ENCODE results near the gene TMEM191C.
"Not testable (repeated sequence)": the region's sequence is repeated elsewhere in the genome, so short reads cannot be mapped to it uniquely, and the experiment has no call there.

Gene TMEM191C

DNA sequence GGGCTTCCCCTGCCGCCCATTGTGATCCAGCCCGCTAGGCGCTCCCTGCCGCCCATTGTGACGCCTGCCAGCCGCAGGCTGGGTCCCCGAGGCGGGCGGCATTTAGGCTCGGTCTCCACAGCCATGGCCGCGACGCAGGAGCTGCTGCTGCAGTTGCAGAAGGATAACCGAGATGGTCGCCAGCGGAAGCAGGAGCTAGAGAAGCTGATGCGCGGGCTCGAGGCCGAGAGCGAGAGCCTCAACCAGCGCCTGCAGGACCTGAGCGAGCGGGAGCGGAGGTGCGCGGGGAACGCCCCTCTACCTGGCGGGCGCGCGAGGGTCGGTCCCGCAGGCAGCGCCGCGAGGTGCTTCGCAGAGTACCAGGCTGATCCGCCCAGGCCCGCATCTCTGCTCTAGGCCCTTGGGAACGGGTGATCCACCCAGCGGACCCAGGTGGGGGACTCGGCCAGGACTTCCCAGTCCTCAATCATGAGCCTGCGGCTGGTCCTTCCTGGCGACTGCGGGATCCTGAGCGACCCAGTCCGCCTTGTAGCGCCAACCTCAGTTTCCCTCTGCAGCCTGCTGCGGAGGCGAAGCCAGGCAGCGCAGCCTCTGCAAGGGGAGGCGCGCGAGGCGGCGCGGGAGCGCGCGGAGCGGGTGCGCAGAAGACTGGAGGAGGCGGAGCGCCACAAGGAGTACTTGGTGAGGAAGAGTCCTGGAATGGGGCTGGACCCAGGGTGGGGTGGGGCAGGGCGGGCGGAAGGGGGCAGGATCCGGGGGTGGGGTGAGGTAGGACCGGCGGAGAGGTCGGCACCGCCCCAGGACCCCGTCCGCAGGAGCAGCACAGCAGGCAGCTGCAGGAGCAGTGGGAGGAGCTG is at the start of gene TMEM191C:
Gene TMEM191C, plus strand, starts transcription at position 51 of the 857 bp plus-strand sequence. Its CDS starts 73 bp downstream, at position 124.
- DNase-seq (ENCODE audit: extremely low spot score); POLR2A ChIA-PET; CTCF ChIA-PET: not testable (repeated sequence)

DNA sequence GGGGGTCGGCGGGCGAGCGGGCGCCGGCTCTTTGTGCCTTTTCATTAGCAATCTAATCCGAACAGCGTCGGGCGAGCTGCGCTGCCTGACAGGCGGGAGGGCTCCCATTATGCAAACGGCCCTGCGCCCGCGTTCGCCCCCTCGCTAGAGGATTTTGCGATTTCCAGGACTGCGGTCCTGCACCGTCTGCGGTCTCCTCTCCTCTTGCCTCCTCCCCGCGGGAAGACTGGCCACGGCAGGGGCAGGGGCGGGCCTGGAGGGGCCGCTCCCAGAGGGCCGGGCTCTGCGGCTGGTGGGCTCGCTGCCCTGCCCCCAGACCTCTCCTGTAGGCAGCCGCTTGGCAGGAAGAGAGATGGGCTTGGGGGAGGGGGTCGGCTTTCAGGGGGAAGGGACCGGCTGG is 49.3 kb upstream of the TMEM191C start:
- POLR2A ChIA-PET, CTCF ChIA-PET: not testable (repeated sequence)

DNA sequence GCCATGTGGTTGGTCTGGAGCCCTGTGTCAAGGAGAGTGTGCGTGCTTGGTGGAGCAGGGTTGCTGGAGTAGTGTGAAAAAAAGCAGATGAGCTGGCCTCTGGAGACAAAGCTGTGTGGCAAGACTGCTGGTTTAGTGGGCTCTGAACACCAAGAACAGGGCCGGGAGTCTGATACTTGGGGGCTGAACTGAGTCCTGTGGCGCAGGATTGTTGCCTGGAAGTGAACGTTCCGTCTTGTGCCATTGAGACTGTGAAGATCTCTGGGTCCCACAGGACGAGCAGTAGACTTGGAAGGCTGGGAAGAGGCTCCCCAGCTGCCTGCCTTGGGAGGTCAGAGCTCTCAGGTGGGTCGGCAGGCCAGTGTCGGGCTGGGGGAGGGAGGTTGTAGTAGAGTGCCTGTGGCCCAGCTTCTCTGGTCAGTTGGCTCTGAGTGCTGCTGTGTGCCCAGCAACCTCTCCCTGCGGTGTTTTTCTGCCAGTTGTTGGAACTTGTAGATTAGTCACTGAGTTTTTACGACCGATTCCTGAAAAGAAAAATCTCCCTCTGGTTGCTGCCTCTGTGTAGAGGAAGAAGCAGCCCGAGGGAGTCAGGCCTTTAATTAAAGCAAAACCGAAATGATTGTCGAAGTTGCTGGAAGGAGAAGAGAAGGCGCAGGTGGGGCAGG is 48.1 kb upstream of the TMEM191C start:
- POLR2A ChIA-PET: not testable (repeated sequence)

More for the DNA sequence above, 49.3 kb upstream of the TMEM191C start:
- not testable (repeated sequence) for DNase-seq (ENCODE audit: extremely low spot score)

DNA sequence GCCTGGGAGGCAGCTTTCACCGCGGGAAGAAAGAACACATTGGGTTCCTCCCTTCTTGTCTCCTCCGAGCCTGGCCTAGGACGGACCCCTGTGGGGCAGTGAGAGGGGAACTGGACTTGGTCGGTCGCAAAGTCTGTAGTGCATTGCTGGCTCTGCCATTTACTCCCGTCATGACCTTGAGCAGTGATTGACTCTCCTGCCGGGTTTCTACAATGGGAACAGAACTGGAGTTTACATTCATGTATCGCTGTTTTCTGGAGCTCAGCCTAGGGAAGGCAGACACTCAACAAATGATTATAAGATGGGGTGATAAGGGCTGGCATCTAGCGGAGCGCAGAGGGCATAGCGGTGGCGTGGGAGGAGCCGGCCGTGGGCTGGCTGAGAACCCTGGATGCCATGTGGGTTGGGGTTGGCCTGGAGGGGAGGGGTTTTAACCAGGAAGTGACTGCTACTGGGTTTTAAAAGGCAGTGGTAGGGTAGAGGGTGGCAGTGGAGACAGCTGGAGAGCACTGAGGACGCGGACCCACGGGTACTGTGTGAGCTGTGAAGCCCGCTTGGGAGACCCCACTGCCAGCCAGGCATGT is 46.9 kb upstream of the TMEM191C start:
- CTCF ChIA-PET; POLR2A ChIA-PET; DNase-seq (ENCODE audit: extremely low spot score): not testable (repeated sequence)

More for the DNA sequence above, 48.1 kb upstream of the TMEM191C start:
- CTCF ChIA-PET; DNase-seq (ENCODE audit: extremely low spot score): not testable (repeated sequence)

DNA sequence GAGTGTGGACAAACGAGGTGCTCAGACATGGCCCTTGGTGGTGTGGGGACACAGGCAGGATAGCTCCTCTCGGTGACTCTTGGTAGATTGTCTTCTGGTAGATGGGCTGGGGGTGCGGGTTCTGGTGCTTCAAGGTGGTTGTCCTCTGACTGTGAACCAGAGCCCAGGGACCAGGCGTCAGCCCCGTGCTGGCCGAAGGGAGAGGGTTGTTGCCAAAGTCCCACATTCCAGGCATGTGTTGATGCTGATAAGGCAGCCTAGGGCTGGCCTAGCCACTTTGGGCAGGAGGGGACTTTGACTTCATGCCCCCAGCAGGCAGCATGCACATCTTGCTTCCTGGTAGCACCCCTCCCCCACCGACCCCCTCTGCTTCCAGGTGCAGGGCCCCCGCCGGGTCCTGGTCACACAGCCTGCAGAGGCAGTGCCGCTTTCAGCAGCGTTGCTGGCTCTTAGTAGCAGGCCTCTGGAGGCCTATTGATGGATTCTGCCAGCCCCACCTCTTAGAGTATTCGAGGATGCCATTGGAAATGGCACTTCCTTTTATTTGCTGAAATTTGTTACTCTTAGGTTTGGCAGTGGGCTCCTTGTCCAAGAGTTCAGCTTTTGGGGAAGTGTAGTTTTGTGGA is 43.0 kb upstream of the TMEM191C start:
- DNase-seq (ENCODE audit: extremely low spot score); CTCF ChIA-PET: not testable (repeated sequence)

DNA sequence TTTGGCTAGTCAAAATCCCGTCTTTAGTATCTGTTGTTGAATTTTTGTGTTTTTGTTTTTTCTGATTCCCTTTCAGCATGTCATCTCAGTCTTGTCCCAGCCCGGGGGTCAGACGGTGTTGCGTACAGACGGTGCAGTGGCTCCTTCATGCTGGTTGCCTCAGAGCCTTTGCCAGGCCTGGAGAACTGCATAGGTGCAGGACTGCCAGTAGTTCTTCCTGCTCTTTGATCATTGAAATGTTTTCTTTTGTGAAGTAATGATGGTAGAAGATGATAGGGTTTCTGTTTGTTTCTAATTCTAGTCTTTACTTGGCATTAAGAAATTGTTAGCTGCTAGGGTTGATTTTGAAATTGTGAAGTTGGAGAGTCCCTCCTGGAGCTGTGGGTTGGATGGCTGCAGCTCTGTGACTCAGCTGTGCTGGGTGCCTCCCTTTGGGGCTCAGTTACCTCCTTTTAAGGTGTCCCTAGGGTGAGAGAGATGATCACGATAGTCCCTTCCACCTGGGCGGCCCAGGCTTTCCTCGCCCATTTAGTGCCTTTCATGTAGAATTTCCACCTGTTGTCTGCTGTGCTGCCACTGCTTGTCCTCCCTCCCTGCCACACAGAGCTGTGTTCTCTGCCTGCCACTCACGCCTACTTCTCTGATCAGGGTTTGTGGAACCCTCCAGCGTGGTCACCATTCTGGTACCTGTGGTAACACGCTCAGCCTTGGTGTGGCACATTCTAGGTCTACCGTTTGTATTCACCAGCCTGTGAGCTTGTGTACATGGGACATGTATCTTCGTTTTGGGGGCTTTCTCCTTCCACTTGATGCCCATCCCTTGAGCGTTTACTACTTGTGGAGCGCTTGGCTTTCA is 32.6 kb upstream of the TMEM191C start:
- DNase-seq (ENCODE audit: extremely low spot score); CTCF ChIA-PET; POLR2A ChIA-PET: not testable (repeated sequence)

More for the DNA sequence above, 43.0 kb upstream of the TMEM191C start:
- POLR2A ChIA-PET: not testable (repeated sequence)

DNA sequence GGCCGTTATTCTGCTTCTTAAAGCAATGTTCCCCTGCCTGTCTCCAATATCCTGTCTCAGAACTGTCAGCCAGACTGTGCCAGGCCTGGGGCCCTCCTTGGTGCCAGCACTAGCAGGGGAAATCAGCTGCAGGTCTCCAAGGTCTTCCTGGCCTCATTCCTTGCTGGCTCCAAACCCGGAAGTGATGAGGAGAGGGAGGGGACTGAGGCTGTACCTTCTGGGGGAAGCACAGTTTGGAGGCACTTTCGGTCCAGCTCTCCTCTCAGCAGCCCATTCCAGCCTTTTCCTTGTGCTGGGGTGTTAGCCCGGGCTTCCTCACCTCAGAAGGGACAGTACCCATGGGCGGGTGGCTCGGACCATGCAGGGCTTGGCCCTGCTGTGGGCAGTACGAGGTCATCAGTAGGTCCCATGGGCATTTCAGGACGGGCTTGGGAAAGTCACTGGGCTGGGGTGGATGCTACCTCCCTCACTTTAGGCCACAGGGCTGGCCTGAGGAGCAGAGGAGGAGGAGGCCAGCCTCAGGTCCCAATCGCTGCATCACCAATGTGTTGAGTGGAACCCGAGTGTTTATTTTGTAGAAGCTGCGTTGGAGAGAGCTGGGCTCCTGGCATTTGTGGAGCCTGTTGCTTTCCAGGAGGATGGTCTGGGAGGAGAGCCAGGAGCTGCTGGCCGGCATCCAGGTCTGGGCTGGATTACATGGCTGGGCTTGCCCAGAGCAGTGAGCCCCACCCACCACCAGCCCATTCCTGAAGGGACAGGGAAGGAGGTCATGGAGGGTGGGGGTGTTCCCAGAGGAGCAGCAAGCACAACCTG is 31.0 kb upstream of the TMEM191C start:
- CTCF ChIA-PET; DNase-seq (ENCODE audit: extremely low spot score); POLR2A ChIA-PET: not testable (repeated sequence)

DNA sequence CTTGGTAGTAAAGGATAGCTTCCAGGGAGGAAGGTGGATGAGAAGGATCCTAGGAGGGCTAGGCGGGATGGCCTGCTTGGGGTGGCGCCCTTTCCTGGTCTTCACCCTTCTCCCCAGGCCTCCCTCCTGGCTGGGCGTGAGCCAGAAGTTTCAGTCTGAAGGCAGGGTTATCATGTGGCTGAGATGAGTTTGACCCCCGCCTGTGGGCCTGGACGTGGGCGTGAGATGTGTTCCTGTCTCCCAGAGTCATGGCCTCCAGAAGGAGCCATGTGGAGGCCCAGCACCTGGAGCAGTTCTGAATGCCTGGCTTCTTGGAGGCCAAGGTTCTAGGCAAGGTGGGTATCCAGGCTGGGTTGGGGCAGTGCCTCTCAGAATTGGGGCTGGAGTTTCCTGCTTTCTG is 29.2 kb upstream of the TMEM191C start:
- POLR2A ChIA-PET; DNase-seq (ENCODE audit: extremely low spot score); CTCF ChIA-PET: not testable (repeated sequence)

DNA sequence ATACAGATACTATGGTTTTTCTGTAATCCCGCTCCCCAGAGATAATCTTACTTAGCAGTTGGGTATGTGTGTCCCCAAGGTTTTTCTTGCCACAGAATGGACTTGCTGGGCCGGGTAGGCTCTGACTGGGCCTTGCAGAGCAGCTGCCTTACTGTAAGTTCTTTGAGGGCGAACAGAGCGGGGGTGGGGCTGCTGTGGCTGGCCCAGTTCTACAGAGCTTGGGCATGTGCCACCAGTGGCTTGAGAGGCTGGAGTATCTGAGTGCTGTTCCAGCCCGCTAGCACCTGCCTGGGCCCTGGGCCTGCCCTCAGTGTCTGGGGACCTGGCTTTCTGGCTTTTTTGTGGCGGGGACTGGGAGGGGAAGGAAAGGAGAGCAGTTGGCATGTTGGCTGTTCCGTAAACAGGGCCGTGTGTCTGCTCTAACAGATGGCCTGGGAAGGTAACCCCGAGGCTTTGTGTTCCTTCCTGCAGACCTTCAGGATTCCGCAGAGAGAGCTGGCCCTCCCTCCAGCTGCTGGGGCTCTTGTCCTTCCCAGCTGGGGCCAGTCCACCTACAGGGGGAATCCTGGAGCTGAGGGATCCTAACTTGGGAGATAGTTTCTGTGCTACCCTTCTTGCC is 27.1 kb upstream of the TMEM191C start:
- POLR2A ChIA-PET; CTCF ChIA-PET; DNase-seq (ENCODE audit: extremely low spot score): not testable (repeated sequence)

DNA sequence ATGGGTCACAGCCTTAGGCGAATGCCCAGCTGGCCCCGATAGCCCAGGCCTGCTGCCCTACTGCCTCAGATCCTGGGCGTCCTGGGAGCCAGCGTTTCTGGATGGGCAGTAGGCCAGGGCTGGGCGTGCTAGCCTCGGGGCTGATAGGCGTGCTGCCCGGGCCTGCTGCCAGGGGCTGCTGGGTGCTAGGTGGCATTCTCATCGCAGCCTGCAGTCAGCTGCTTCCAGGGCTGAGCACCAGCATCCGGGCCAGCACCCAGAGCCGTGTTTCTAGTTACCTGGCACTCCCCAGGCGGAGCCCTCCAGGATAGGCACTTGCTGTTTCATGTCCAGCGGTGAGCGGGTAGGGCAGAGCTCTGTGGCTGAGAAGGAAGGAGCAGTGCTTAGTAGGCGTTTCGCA is 26.5 kb upstream of the TMEM191C start:
- DNase-seq (ENCODE audit: extremely low spot score); POLR2A ChIA-PET; CTCF ChIA-PET: not testable (repeated sequence)

DNA sequence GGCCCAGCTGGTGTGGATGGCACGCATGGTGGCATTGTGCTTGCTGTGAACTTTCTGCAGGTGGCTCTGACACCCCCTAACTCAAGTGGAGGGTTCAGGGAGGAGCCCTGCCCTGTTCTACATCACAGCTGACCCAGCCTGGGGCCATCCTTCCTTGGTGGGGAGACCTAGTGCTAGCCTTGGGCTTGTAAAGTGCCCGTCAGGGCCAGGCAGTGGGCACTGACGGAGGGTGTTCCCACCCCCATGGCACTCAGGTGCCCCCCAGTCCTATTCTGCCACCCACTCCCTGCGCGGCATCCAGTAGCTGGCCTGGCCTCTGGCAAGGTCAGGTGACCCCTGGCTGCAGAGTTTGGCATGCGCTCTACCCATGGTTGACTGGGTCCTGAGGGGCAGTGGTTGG is 26.0 kb upstream of the TMEM191C start:
- CTCF ChIA-PET; DNase-seq (ENCODE audit: extremely low spot score); POLR2A ChIA-PET: not testable (repeated sequence)

DNA sequence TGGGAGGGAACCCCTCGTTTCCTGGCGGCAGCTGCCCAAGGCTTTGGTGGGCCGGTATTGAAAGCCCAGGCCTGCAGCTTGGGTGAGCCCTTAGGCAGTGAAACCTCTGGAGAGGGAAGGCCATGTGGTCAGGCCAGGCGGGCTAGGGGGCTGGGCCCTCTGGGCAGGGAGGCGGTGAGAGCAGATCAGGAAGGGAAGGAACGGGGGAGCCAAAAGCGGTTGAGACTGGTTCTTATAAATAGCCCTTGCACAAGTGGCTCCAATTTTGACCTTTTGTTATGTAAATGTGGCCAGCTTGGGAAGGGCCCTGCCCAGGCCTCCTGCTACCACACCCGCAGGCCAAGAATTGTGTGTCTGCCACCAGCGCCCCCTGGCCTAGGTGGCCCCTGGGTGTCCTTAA is 25.1 kb upstream of the TMEM191C start:
- POLR2A ChIA-PET; CTCF ChIA-PET; DNase-seq (ENCODE audit: extremely low spot score): not testable (repeated sequence)

DNA sequence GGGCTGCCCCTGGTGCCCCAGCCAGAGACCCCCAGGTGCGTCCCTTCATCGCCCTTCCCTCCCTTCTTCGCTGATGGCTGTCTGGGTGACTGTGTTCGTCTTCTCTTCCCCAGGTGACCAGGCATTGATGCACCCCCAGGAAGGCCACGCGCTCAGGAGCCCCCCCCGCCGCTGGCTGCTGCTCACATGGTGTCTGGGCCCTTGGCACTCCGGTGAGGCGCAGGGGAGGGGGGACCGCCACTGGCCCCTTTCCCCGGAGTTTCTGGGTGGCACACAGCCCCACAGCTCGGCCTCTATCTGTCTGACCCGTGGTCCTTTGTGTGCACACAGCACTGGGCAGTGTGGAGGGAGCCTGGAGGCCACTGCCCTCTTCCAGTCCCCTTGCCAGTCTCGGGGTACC is 24.5 kb upstream of the TMEM191C start:
- POLR2A ChIA-PET; DNase-seq (ENCODE audit: extremely low spot score); CTCF ChIA-PET: not testable (repeated sequence)

Measured in HEK293T (cell line).